GM19240 (cell line): ENCODE data around the gene MED13L.

Experiments used
- DNase-seq: peaks from one replicate; pipeline ENCODE4 v3.0.0; 2011; ENCODE audit warnings: low spot score; ENCODE audit not compliant: insufficient read length

MED13L gene

DNA sequence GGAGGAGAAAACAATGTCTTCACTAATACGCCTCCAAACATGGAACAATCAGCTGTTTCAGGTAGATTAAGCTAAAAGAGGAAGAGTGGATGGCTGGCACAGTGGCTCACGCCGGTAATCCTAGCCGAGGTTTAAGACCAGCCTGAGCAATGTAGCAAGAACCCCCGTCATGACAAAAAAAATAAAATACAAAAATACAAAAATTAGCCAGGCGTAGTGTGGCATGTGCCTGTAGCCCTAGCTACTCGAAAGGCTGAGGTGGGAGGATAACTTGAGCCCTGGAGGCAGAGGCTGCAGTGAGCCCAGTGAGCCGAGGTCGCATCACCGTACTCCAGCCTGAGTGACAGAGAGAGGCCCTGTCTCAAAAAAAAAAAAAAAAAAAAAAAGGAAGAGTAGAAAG is 1.2 kb upstream of the MED13L start:
- no peak for DNase-seq

DNA sequence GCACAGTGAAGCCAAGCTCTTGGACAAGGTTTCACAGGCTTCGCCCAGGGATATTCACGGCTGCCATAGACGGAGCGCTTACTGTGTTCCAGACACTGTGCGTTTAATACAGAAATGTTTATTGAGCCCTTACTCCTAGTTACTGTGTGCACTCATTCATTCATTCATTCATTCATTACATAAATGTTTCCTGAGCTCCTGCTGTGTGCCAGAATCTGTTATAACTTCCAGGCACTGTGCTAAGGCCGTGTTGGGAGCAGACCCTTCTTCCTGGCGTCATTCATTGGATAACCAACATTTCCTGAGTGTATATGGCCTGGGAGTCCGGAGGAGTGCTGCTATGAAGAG is 760 bp upstream of the MED13L start:
- no peak for DNase-seq

DNA sequence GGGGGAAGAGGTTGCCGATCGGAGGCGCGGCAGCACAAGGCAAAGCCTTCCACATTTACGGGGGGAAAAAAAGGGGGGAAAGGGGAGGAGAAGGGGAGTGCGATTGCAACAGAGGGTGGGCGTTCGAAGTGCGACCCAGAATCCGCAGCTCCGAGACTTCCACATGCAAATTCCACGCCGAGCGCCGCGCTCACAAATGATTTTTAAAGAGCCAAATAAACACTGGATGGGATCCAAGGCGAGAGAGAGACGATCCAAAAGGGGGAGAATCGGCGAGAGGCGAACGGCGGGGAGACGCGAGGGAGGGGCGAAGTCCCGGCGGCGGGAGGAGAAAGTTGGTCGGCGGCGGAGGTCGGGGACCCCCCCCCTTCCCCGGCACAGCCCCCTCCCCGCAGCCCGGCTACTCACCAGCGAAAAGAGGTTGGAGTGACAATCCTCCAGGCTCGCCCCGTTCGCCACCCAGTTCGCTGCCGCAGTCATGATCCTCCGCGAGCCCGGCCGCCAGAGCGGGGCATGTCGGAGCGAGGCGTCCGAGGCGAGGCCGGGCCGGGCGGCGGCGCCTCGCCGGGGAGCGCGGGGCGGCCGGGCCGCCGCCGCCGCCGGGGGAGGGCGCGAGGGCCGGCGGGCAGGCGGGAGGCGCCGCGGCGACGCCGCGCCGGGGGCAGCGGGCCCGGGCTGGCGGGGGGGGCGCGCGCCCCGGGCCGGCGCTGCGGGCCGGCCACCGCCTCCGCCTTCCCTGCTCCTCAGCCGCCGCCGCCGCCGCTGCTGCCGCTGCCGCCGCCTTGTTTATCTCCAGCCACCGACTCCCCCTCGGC is 634 bp downstream of the MED13L start:
- peak; percentile 24 for DNase-seq

DNA sequence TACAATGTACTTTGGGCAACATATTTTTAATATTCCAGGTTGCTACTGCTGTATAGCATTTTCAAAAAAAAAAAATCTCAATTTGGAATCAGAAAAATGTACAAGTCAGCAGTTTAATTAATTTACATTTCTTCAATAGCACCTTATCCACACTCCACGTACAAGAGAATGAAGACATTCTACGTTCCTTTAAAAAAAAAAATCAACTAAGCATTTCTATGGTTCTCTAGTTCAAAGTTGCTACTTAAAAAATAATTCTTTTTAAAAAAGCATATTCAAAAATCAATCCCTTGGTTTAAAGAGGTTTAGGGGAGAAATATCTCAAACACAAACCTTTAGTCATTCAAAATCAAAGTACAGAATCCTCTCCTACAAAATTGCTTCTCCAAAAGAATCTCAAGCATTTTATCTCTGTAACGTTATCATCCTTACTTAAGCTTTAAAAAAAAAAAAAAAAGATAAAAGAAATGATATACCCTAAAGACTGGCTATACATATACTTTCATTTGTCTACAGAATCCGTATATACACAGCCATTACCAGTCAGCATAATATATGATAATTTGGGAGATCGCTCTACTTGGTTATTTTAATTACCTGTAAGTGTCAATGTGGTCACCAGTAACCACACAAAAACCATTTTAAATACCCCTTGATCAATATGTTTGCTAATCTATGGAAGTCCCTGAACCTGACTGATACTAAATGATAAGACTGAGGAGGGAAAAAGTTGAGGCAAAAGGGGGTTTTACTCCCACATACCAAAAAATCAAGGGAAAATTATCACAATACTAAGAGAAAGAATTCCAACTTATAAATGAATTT is 2.7 kb downstream of the MED13L start:
- DNase-seq = no peak

DNA sequence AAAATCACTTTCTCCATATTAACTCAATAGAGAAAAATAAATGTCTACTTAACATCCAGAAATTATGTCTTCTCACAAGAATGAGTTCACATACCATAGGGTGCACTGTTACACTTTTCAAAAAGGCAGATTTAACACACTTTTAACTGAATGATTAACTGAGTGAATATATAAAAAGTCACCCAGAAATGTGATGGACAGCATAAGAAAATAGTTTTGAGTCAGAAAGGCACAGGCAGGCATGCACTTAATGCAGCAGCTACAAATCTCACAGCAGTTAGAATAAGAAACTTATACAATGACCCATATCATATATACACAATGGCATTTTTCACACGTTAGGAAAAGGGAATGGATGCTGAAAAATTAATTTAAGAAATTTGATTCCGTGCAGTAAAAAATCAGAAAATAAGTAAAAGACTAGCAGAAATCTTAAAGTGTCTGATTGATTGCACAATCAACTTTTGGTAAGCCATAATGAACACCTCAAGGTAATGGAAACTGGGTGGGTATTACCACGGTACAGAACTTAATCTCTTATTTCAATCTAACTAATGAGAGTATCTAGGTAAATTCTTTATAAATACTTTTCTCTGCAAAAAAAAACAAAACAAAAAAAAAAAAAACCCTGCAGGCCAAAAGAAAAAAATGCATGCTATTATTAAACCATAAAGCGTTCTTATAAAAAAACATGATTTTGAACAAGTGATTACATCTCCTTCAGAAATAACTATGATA is 3.5 kb downstream of the MED13L start:
- DNase-seq = no peak

DNA sequence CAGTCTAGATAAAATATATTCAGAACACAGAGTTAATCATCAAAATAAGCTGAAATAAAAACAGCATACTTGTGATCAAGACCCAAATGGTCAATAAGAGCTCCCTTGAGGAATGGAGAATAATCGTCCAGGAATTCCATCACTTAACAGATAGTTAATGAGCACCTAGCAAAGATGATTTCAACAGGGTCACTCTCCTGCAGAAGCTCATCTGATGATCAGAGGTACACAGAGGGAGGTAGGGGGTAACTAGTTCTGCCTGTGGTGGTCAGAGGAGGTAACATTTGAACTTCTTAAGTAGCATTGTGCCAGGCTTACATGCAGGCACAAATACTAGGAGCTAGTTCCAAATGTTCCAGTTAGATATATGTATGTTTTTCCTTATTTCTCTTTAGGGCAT is 9.5 kb downstream of the MED13L start:
- no peak for DNase-seq

DNA sequence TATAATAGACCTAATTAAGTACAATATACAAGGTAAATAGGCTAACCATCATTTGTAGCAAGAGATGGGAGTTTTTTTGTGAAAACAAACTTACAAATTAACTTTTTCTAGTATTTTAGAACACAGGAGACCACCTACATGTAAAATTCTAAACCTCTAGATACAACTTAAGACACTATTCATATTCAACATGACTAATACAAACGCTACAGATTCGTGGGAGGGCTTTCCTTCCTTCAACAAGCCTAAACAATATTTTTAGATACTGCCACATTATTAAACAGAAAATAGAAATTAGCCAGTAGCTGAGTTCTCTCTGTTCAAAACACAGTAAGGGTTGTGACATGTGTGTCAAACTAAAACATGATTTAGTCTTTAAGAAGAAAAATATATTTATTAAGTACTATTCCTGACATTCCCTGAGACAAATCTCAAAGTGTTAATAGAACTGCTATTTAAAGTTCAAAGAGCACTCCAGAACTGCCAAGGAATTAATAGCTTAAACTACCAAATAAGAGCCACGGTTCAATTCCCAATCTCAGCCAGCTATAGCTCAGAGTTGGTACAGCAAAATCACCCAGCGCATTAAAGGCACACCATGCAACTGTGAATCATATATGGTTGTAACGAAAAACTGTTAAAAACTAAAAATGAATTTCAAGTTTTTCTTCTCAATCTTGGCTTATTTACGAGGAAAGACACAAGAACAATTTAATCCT is 10.7 kb downstream of the MED13L start:
- DNase-seq = no peak

DNA sequence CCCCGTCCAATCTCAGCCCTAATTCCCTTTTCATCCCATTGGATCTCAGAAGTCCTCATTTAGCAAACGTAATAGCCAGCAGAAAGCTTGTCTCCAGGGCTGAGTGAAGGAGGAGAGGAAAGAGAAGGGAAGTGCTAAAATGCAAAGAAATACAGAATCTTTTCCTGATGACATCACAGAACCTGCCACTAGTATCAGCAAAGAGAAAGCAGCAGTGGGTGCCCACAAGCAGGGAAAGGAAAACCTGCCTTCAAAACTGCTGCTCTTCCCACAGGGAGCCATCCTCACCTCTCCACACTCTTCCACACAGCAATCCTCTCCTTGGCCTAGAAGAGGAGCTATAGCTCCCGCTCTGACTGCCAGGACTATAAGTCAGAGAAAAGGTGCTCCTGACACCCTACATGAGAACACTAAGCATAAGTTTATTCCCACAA is 11.3 kb downstream of the MED13L start:
- no peak for DNase-seq

DNA sequence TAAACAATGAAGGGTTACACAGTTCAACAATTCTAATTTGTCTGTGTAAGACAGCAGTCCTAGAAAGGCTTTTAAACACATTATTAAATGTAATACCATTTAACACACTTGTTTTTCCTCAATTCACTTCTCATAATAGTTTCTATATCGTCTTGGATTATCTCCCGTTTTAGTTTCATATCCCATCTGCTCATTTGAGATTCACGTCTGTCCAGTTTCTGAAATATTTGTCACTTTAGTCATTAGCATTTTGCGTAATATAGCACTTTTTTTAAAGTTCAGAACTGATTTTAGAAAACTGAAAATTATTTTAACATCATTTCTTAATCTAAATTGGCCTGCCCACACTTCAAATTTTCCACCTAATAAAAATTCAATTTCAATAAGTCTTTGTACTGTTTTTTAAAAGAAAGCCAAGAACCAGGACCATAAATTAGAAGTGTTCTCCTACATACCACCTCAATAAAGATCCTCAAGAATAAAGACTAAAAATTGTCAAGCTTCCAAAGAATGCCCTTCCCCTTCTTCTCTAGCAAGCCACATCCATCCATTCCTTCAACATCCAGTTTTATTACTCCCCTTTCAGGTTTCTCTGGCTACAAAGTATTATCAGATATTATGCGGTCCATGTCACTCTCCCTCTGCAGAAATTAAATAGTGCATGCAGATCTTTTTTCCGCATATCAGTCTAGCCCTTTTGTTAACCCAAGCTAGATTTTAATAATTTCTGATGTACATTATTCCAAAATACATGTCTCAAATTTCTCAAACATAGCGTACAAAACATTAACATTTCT is 11.9 kb downstream of the MED13L start:
- DNase-seq = no peak

DNA sequence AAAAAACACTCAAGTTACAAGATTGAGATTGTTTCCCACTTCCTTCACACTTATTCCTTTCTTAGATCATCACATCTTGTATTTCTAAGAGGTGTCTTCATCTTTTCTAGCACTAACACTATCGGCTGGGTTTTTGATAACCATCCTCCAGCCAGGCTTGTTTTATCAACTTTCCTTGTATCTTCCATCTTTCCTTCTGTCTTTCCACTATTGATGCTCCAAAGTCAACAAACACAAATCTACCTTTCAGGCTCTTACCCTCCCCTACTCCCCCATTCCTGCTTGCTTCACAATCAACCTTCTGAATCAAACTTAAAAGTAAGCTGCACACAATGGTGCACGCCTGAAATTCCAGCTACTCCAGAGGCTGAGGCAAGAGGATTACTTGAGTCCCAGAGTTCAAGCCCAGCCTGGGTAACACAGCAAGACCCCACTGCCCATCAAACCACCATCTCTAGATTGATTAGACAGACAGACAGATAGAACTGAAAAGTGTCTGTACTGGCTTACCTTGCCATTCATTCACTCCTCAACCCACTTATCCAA is 12.9 kb downstream of the MED13L start:
- no peak for DNase-seq

DNA sequence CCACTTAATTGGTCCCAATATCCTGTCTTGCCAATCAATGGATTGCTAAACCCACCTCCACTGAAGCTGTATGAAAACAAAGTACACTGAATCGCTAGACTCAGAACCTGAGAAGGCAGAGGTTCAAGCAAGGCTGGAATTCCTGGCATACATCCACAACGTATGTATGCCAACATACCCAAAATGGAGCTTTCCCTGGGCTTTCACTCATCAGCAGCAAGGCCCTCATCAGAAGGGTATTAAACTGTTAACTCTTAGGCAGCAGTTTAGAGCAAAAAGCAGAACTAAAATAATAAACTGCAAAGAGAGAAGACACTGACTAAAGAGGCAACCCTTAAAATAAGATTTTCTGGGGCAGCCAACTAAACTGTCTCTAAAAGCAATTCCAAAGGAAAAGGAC is 13.6 kb downstream of the MED13L start:
- DNase-seq = no peak

DNA sequence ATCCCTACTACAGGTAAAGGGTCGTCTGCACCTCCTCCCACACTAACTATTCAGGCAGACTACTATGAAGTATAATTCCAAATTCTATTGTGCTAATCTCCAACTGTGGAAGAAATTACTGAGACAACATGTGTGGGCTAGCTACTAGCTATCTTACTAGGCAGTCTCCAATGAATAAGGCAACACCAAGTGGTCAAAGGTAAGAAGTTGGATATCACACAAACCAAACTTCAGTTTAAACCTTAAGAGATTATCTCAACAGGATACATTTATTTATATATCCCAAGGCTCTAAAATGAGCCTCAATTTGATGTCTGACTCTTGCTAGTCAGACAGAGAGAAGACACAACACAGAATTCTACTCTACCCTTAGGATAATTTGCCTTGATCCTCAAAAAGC is 14.1 kb downstream of the MED13L start:
- no peak for DNase-seq

DNA sequence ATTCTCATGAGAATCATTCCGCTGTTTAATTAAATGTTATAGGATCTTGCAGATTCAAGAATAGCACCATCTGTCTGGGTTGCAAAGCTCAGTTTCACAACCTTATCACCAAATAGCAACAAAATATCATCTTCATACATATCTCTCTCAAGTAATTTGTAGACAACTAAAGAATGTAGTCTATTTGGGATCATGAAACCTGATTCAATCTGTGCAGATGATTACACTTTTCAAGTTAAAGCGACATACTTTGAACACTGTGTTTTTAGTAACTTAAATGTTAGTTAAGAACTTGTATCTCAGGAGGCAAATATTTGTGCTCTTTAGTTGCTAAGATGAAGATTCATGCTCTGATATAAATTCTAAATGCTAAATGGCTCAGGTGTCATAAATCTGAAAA is 14.8 kb downstream of the MED13L start:
- no peak for DNase-seq

DNA sequence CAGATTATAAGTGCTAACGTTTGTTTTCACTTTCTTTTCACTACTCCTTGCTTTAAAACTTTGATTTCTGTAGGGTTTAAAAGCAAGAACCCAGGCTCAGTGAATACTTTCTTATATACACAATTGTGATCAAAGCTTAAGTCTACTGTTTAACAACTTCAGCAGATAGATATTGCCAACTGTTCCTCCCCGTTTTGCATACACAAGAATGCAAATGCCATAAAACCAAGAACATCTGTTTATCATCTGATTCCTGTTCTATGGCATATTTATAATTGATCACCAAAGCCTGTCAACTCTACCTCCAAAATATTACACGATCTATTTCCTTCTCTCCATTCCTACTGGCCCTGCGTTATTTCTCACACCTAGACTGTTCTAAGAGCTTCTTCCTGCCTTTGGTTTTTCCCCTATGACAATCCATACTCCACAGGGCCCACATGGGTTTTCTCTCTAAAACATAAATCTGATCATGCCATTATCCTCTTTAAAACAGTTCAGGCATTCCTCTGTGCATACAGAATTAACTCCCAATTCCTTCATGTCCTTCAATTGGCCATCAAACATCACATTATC is 15.9 kb downstream of the MED13L start:
- DNase-seq = no peak

DNA sequence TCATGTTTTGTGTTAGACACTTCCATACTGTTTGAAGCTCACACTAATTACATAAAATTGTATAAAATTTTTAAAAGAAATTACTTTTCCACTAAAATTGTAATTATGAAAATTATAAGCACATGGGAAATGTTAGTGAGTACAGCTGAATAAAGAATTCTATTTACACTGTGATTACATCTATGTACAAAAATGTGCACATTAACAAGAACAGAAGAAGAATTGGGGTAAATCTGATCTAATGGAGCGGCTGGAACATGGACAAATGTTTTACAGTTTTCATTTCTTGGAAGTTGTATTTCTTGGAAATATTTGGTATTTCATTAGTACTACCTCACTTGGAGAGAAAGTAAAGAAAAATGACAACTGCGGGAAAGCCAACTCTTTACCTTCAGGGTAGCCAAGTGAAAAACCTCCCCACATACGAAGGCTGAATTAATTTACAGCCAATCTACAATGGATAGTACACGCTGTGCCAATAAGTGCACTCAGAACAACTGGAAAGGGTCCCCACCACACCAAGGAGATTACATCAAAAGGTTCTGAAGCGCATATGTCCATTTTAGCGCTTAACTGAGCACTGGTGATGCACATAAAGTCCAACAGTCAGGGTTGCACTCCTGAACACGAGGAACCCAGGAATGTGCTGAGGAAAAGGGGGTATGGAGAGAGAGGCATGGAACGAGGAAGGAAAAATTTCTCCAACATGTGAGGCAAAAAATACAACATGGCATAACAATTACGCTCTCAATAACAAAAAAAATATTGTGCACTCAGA is 17.5 kb downstream of the MED13L start:
- no peak for DNase-seq

DNA sequence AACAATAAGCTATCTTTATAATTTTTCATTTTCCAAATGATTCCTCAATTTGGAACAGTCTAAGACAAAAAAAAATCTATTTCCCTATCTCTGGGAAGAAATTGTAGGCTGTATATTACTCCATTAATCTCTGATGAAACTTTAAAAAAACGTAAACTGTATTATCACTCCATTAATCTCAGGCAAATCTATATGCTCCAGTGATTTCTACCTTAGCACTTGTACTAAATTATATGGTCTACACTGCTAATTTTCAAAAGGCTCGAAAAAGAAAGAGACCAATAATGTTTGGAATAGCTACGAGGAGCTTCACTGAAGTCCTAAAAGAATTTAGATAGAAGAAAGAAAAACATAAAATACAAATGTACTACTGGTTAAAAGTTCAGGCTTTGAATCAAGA is 19.7 kb downstream of the MED13L start:
- no peak for DNase-seq

DNA sequence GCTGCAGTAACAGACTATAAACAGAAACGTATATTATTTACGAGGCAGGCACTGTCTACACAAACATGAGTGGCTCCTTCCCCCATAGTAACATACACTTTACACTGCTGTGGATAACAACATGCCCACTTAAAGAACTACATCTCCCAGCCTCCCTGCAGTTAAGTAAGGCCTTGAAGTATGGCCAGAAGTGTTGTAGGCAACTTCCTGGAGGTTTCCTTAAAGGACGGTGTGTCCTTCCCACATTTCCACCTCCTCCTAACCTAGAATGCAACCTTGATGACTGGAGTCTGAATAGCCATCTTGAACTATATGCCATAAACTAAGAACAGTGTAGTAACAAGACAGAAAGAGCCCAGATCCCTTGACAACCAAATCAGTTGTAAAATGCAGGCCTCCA is 20.3 kb downstream of the MED13L start:
- DNase-seq = no peak

DNA sequence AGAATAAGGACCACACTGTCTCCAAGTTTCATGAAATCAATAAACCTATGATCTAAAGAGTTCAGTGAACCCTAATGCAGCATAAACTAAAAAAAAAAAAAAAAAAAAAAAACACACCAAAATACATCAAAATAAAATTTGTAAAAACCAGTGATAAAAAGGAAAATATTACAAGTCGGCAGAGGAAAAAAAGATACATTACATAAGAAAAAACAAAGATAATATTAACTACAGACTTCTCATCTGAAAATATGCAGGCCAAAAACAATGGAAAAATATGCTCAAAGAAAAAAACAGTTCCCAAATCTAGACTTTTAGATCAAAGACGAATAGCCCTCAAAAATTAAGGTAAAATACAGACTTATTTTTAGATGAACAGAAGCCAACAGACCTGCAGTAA is 27.6 kb downstream of the MED13L start:
- no peak for DNase-seq

DNA sequence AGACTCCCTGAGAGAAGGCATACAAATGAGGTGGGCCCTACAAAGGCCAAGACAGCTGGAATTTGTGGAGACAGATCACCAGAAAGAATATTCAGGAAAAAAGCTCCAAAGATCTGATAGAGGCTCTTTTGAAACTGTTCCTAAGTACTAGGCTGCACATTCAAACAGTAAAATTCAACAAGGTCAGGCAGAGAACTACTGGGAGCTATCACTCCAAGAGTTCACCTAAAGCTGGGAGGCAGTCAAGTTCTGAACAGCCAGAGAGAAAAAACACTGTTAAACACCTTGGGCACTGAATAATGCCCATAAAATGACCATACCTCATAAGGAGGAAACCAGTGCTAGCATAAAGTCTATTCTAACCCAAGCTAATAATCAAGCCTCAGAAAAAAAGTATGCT is 28.6 kb downstream of the MED13L start:
- DNase-seq = no peak
